GM21381 (cell line): ENCODE measurements around the gene PPP2R2C.

ENCODE experiments used
- ATAC-seq: cut with Tn5 transposase; IDR thresholded peaks from one replicate; pipeline ENCODE4 v1.9.1; 2021; ENCODE audit warnings: mild to moderate bottlenecking, moderate library complexity; ENCODE audit not compliant: unreplicated experiment

The PPP2R2C gene

DNA sequence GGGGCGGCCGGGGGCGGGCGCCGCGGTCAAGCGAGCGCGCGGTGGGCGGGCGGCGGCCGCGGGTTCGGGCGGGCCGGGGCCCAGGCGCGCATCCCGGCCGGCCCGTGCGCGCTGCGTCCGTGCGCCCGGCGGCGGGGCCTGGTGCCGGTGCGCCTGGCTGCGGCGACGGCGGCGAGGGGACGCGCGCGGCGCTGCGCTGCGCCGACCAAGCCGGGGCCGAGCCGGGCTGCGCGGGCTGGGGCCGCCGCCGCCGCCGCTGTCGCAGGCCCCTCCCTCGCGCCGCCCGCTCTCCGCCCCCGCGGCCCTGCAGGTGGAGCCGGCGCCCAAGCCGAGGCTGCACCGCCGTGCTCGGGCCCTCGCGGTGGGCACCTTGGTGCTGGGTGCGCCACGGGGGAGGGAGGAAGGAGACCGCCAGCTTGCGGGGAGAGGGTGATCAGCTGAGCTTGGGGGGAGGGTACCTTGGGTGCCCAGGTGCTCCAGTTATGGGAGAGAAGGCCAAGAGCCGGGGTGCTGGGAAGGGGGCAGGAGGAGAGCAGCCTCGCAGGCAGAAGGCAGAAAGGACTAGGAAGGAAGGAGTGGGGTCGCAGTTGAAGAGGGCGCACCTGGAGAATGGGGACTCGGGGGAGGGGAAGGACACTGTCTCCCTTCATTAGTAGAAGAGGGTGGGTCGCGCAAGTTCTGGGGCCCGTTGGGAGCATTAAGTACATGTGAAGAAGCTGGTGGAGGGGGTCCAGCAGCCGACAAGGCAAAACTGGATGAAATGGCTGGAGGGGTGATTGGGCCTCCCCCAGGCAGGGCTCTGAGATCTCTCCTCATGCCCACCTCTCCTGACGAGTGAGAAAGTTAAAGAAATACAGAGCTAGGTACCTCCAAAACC lies at the start of gene PPP2R2C:
PPP2R2C (minus strand) TSS at position 228 of the 877 bp plus-strand sequence. CDS start 385 bp downstream, outside the sequence.
- ATAC-seq, result no peak

GRCh38 chr4:6520978-6521377 lies 48.6 kb upstream of the PPP2R2C start:
- no peak for ATAC-seq

DNA sequence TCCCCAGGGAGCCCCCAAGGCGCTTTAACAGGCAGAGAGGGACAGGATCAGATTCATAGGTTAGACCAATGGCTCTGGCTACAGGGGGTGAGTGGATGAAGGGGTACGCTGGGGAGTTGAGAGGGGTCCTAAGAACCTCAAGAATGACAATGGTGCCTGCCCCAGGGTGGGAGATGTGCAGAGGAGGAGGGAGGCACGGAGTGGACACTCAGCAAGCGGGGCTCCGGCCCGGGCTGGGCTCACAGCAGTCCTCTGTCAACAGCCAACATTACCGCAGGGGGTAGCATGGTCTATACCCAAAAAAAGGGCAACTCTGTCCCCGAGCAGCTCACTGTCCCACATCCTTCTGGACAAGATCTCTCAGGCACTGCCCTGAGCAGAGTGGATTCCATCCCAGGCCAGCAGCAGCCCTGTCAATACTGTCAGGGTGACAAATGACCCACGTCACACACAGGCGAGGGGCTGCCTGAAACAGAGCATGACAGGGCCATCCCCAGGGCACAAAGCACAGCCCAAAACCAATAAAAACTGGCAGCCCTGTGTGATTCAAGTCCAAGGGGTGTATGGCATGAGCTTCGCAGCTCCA lies 47.7 kb upstream of the PPP2R2C start:
- ATAC-seq, result no peak

DNA sequence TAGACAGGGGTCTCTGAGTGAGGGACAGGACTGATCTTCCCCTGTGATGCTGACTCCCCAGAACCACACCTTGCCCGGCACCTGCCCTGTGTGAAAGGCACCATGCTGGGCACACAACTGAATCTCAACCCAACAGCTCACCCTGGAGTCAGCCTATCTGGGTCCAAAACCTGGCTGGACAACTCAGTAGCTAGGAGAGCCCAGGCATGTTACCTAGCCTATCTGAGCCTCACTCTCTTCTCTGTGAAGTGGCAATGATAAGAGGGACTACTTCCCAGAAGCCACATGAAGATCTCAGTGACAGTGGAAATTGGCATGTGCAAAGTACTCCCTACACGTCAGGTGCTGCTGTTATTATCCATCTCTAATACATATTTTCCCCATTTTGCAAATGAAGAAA lies 44.8 kb upstream of the PPP2R2C start:
- ATAC-seq, result no peak

- ATAC-seq, result no peak
These were observed 44.3 kb upstream of the PPP2R2C start for GRCh38 chr4:6516762-6517161.

- no peak for ATAC-seq
These were observed 43.9 kb upstream of the PPP2R2C start for GRCh38 chr4:6516281-6516680.

GRCh38 chr4:6513678-6514077 lies 41.3 kb upstream of the PPP2R2C start:
- ATAC-seq, result no peak

DNA sequence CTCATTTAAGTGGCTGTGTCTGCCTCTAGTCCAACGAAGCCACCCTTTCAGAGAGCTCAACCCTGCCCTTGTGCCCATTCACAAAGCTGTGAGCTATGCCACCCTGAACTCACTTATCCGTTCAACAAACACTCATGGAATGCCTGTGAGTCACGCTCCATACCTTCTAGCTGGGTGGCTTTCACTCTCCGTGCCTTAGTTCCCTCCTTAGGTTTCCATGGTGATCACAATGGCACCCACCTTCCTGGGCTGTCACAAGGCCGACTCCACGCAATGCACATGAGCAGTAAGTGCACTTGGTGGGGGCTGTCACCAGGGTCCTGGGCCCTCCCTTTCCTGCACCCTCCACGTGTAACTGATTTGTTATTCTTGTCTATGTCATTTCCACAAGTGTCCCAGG lies 37.2 kb upstream of the PPP2R2C start:
- no peak for ATAC-seq

DNA sequence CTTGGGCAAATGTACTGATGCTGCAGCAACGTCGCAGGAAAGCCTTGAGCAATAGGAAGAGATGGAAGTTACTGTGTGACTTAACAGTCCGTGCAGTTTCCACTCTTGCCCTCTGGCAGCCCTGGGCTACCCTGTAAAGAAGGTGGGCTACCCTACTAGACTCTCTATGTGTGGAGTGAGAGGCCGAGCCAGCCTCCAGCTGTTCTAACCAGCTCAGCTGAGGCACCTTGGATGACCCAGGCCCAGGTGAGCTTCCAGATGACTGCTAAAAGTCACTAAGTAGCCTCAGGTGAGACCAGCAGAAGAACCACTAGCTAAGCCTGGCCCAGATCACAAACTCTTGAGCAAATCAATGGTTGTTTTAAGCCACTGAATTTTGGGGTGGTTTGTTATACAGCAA lies 34.9 kb upstream of the PPP2R2C start:
- no peak for ATAC-seq

DNA sequence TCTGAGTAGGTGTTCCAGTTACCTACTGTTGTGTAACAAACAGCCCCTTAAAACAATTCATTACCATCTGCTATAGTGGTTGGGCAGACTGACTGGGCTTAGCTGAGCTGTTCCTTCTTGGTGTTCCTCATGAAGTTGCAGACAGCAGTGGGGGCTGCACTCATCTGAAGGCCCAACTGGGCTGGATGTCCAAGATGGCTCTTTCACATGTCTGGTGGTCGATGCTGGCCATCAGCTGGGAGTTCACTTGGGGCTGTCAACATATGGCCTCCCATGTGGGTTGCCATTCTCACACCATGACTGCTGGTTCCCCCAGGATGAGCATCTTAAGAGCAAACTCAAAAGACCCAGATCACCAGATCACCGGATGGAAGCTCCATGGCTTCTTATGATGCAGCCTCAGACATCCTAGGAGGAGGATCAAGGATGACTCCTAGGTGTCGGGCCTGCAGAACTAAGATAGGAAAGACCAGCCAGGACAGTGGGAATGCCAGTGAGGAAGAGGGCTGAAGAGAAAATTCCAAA lies 34.3 kb upstream of the PPP2R2C start:
- no peak for ATAC-seq

DNA sequence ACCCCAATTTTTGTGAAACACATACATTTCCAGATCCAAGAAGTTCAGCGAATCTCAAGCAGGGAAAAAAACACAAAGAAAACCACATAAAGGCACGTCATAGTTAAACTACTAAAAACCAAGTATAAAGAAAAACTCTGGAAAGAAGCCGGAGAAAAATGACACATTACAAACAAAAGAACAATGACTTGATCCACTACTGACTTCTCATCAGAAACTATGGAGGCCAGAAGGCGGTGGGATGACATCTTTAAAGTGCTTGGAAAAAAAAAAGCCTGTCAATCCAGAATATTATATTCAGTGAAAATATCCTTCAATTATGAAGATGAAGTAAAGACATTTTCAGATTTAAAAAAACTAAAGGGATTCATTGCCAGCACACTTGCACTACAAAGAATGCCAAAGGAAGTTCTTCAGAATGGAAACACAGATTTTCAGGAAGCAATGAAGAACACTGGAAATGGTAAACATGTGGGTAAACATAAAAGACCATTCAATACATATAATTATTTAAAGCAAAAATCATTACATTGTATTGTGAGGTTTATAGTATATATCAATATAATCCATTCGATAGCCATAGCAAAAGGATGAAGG lies 32.6 kb upstream of the PPP2R2C start:
- no peak for ATAC-seq

GRCh38 chr4:6502747-6503465 lies 30.5 kb upstream of the PPP2R2C start:
- no peak for ATAC-seq

DNA sequence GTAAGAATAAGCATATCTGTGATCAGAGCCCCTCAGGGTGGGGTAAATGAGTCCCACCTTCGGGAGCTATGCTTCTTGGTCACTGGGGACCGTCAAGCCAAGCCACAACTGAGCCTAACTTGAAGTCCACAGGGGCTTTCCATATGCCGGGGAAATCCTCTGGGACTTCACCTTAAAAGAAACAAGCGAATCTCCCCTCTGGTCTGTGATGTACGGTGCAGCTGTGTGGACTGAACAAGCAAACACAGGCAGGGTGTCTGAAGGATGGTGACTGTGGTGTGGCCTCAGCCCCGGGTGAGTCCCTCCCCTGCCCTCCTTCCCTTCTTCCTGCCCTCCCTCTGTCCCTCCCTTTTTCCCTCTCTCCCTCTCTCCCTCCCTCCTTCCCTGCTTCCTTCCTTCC lies 29.7 kb upstream of the PPP2R2C start:
- ATAC-seq, result no peak

DNA sequence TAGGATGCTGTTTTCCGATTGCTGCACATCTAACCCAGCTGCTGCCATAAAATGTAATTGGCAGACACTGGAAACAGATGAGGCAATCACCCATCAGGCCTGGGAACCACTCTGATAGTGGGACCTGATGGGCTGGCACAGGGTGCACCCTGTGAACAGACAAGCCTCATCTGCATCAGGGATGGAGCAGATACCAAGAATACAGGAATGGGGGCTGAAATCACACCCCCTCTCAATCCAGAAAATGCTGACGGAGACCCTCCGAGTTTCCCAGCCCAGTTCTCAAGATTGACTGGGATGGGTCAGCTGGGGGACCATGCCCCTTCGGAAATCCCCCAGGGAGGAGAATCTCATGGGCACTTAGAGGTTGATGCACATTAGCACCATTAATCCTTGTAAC lies 28.8 kb upstream of the PPP2R2C start:
- no peak for ATAC-seq

- no peak for ATAC-seq
These were observed 28.2 kb upstream of the PPP2R2C start for GRCh38 chr4:6500481-6501140.

GRCh38 chr4:6499238-6499600 lies 26.8 kb upstream of the PPP2R2C start:
- ATAC-seq, result no peak

DNA sequence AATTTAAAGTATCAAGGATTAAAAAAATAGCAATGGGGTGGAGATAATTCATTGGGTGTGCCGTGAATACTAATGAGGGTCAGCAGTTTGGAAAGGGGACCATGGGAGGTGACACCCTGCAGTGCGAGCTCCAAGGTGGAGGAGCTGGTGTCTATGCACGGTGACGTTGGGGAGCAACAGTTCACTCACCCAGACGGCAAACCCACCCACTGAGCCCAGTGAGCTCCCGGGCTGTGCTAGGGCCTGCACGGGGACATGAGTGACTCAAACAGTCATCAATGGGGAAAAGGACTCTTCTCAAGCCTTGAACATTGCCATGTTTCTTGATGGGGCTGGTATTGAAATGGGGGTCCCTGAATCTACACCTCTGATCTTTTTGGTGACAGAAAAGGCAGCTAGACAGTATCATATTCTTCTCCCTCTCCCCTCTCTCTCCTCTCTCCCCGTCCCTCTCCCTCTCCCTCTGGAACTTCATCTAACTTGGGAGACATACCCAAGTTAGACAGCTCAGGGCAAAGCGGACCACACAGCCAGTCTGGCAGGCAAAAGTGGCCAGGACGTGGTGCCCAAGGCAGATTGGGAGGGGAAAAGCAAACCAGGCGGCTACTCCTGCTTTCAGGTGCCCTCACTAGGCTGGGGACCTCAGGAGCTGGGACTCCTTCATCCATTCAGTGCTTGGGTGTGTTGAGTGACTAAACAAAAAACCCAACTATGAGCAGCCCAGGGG lies 26.3 kb upstream of the PPP2R2C start:
- ATAC-seq, result no peak

- ATAC-seq, result no peak
These were observed 25.4 kb upstream of the PPP2R2C start for GRCh38 chr4:6497796-6498195.

GRCh38 chr4:6495736-6496135 lies 23.3 kb upstream of the PPP2R2C start:
- no peak for ATAC-seq

GRCh38 chr4:6495296-6495590 lies 22.8 kb upstream of the PPP2R2C start:
- ATAC-seq, result no peak
